GM23338 (cell line): ENCODE measurements around the gene ABCC9.

Experiments
- CREB1 ChIP-seq: fragments of 250-450 bp; sonication (Bioruptor Pico); IDR thresholded peaks from 2 replicates; pipeline ENCODE4 v1.5.0; 2020; ENCODE audit warnings: low read depth, mild to moderate bottlenecking, moderate library complexity
- EZH2 ChIP-seq: fragments of 200-600 bp; sonication (generic); IDR thresholded peaks from one replicate; pipeline ENCODE4 v1.8.0; 2017; ENCODE audit warnings: antibody characterized with exemption, mild to moderate bottlenecking, low read depth; ENCODE audit not compliant: unreplicated experiment
- REST ChIP-seq: IDR thresholded peaks from one replicate; pipeline ENCODE4 v1.6.1; 2018; ENCODE audit warnings: antibody characterized with exemption; ENCODE audit not compliant: unreplicated experiment
- TF ChIP-seq, protein P1 (sequence below), 2 experiments: fragments of 200-600 bp in 1 of 2; sonication (generic) in 1 of 2; conservative IDR thresholded peaks; 2 replicates each; pipeline versions ENCODE4 v1.5.1 to v1.6.1; 2016 to 2017; ENCODE audit warnings: antibody characterized with exemption in 2 of 2, low read depth in 2 of 2, mild to moderate bottlenecking in 2 of 2, moderate library complexity in 1 of 2

- TF ChIP-seq EZH2 (no peak), REST (no peak), CREB1 (CRISPR knock-in tag) (no peak)
- TF ChIP-seq, protein P1, sequence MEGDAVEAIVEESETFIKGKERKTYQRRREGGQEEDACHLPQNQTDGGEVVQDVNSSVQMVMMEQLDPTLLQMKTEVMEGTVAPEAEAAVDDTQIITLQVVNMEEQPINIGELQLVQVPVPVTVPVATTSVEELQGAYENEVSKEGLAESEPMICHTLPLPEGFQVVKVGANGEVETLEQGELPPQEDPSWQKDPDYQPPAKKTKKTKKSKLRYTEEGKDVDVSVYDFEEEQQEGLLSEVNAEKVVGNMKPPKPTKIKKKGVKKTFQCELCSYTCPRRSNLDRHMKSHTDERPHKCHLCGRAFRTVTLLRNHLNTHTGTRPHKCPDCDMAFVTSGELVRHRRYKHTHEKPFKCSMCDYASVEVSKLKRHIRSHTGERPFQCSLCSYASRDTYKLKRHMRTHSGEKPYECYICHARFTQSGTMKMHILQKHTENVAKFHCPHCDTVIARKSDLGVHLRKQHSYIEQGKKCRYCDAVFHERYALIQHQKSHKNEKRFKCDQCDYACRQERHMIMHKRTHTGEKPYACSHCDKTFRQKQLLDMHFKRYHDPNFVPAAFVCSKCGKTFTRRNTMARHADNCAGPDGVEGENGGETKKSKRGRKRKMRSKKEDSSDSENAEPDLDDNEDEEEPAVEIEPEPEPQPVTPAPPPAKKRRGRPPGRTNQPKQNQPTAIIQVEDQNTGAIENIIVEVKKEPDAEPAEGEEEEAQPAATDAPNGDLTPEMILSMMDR (conservative IDR thresholded peaks at IDR 0.05; ENCODE audit: low read depth in 2 of 2) = no peak
Measured at GRCh38 chr12:21939435-21939834, 1.8 kb downstream of the ABCC9 start.
